ENCODE results near the gene EXOC8. TPM values are rescaled to one million over a fixed set of nuclear protein-coding genes. Genes with fewer than 3 reads are reported as not detected.

The EXOC8 gene
- total RNA-seq, 1 experiment from 2014 or later = 19.4 TPM

- DNase-seq (ENCODE audit: low spot score) = peak; percentile 22
Observed at GRCh38 chr1:231315887-231316286, 21.8 kb downstream of the EXOC8 start.

DNA sequence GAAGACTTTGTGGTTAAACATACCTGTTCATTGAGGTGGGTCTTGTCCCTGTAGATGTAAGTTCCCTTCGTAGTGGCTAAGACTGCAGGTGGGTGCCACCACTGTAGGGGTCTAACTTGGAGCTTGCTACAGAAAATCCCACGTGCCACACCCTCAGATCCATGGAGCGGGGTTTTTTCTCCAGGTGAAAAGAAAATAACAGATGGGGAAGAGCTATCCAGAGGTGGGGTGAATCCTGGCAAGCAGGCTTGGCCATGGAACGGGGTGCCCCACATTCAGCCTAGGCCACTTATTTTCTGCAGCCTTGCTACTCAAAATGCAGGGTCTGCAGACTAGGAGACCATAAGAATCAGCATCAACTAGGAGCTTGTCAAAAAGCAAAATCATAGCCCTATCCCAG is 24.0 kb downstream of the EXOC8 start:
- DNase-seq (ENCODE audit: low spot score) = no peak

GRCh38 chr1:231312432-231312788 is 25.2 kb downstream of the EXOC8 start:
- DNase-seq (ENCODE audit: low spot score) = no peak

DNA sequence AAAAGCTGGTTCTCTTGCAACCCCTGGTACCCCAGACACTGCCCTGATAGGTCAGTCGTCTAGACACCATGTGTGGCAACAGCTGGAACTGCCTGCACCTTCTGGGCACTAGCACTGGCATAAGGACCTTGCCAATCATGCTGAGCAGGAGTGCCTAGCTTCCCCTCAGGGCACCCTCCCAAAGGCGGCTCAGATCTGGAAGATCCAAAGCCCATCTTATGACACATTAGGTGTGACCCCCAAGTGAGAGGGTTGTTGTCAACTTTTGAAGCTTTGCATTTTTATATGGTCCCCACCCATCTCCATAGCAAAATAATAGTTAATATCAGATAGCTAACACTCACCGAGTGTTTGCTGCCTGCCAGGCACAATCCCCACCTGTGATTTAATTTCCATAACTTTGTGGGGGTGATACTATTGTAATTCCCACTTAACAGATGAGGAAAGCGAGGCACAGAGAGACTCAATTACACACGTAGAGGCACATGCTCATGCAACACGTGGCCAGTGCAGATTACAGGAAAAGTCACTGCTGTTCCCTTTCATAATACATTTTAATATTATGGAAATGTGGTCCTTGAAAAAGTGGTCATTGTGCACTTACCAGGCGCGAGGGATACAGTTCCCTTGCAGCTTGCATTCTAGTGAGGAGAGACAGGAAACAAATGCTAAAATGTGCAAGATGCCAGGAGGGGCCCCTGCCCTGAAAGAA is 25.8 kb downstream of the EXOC8 start:
- DNase-seq (ENCODE audit: low spot score) = no peak

- no peak for DNase-seq (ENCODE audit: low spot score)
Observed at GRCh38 chr1:231310391-231310934, 27.2 kb downstream of the EXOC8 start.

DNA sequence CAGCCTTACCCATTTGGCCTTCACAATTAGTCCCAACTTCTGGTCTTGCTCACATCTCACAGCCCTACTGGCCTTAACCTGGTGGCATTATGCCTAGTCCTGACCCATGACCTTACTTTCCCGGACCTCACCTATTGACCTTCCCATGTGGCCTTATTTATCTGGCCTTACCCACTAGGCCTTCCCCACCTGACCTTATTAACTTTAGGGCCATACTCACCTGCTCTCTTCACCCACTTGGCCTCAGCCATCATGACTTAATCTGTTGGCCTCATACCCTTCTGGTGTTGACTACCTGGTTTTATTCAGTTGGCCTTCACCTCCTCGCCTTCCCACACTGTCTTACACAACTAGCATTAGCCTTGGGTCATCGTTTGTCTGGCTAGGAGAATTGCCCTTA is 35.7 kb downstream of the EXOC8 start:
- no peak for DNase-seq (ENCODE audit: low spot score)

GRCh38 chr1:231295938-231296337 is 41.7 kb downstream of the EXOC8 start:
- DNase-seq (ENCODE audit: low spot score) = no peak

- no peak for DNase-seq (ENCODE audit: low spot score)
Observed at GRCh38 chr1:231286603-231287002, 51.0 kb downstream of the EXOC8 start.

DNA sequence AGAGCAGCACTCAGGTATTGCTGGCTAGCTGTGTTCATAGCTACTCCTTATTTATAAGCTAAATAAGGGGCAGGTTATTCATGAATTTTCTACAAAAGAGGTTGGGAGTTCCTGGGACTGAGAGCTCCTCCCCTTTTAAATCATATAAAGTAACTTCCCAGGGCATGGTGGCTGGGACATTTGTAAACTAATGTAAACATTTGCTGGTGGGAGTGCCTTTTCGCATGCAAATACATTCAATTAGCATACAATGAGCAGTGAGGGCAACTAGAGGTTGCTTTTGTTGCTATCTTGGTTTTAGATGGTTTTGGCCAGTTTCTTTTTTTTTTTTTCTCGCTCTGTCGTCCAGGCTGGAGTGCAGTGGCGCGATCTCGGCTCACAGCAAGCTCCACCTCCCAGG is 53.2 kb downstream of the EXOC8 start:
- no peak for DNase-seq (ENCODE audit: low spot score)

Other genes with a start within 250 kb of the EXOC8 start
- 0.02 and 0.05 TPM in 2 replicates for gene TRIM67, start 175.8 kb downstream of the EXOC8 start, total RNA-seq (2014; rRNA removed; shearing (Covaris generic))
- 129 and 134 TPM in 2 replicates for gene GNPAT, start 96.6 kb downstream of the EXOC8 start, total RNA-seq (2014; rRNA removed; shearing (Covaris generic))
- gene SPRTN, start 441 bp upstream of the EXOC8 start, total RNA-seq (2014; rRNA removed; shearing (Covaris generic)) = 34.4 and 41.7 TPM in 2 replicates
- 43.6 and 57.8 TPM in 2 replicates for gene EGLN1, start 84.4 kb upstream of the EXOC8 start, total RNA-seq (2014; rRNA removed; shearing (Covaris generic))
- 69.4 and 75.2 TPM in 2 replicates for gene TSNAX, start 190.8 kb upstream of the EXOC8 start, total RNA-seq (2014; rRNA removed; shearing (Covaris generic))